GM18505 (cell line): ENCODE results near the gene SRM.
"Not testable (repeated sequence)": the region's sequence is repeated elsewhere in the genome, so short reads cannot be mapped to it uniquely, and the experiment has no call there.

ENCODE experiments used
- ATAC-seq: cut with Tn5 transposase; IDR thresholded peaks from one replicate; pipeline ENCODE4 v1.9.1; 2021; ENCODE audit not compliant: unreplicated experiment
- POLR2A ChIP-seq: IDR thresholded peaks from 4 replicates; pipeline ENCODE4 v1.6.1; 2011; ENCODE audit warnings: borderline replicate concordance; ENCODE audit not compliant: insufficient read depth, insufficient read length; ENCODE audit errors: extremely low read depth

SRM gene

DNA sequence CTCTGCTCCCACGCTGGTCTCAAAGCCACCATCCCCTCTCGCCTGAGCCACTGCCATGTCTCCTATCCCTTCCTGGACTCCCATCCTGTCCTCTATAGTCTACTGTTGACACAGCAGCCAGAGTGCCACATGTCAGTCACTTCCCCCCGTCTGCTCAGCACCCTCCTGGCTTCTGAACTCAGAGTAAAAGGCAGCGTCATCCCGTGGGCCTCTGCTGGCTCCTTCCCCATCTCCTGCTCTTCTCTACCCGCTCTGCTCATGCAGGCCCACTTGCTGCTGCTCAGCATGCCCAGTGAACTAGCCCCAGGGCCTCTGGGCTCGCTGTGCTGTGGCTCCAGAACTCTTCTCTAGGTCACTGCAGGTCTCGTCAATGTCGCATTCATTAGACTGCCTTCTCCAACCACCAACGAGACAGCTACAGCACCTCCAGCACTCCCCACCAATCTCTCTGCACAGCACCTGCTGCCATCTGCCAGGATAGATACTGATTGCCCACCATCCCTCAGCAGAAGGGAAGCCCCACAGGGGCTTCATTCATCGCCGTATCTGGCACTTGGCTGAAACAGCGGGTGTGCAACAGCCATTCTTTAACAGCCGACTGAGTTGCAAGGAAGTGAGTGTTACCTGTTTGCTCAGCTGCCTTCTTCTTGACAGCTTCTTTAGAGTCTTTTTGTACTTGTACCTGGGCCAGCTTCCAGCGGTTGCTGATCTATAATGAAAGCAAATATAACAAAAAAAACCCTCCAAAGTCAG lies 11.8 kb upstream of the SRM start:
- ATAC-seq, result no peak
- no peak for TF ChIP-seq POLR2A

DNA sequence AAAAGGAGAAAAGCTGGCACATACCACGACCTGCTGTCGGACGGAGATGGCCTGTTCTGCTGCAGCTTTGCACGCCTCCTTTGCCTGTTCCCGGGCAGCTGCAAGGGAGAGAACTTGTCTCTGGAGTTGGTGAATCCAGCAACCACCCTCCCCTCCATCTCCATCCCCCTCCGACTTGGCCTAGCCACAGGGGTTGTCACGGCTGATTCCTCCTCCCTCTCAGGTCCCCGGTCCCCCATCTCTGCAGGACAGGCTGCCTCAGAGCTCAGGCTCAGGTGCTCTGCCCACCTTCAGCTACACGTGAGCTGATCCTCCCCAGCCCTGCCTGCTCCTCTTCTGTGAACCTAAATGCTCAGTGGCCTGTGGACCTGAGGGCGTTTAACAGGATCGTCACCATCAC lies 11.1 kb upstream of the SRM start:
- ATAC-seq, result no peak
- TF ChIP-seq POLR2A, result no peak

DNA sequence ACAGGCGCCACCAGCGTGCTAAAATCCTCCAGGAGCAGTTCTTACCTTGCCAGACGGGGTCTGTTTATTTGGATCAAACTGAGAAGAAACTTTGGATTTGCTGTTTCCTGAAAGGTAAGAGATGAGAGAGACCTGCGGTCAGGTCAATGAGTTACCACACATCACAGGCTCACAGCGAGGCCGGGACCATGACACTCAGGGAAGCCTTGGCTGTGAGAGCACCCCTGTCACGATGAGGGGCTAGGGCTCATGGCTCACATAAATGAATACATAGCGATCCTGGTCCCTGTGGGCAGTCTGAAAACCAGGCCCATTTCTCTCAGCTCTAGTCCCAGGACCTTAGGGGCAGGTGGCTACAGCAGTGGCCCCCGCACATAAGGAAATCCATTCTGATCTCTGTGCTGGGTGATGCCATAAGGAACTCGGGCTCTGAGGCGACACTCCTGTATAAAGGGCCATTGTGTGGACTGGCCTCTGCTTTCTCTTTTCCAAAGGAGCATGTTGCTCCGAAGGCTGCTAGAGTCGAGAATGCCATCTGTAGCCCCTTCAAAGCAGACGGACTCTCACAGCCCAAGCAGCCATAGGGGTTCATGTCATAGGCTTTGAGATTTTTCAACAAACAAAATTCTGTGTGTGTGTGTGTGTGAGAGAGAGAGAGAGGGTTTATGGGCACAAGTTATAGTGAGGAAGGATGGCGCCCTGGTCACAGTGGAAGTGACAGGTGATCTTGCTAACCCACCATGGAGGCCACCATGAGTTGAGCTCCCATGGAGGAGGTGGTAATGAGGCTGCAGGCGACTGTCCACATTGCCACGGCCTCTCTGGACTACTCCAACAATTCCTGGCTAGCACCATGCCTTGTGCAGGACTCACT lies 9.0 kb upstream of the SRM start:
- no peak for ATAC-seq
- TF ChIP-seq POLR2A, result no peak

DNA sequence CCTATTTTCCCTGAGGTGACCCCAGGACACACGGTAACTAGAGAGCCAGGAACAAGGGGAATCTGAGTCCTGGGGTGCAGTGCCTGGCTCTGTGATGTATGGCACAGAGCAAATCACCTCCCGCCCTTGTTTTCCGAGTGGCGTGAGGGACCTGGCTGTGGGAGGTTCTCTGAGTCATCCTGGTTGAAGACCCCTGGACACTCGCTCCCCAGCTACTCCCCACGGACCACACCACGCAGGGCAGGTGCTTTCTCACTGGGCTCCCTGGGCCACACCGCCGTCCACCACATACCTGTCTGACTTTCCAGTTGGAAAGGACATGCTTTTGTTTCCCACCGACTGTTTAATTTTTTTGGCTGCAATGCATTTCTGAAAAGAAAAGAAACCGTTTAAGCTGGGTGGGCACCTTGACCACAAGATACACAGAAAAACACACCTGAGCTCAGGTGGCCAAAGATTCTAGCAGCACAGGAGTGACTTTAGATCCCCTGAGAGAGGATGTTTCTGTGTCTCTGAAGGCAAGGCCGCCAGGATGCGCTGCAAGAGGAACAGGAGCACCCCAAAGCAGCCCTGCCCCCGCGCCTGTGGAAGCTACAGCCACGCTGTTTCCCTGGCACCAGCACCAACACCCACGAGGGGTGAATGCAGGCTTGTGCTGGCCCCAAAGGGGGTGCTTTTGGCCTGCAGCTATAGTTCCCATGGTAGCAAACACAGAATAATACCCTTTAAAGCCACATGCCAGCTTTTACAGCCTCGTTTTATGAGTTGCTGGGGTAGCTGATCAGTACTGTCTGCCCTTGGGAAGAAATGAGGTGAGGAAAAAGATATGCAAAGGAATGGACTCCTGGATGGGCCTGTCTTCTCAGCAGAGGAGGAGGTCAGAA lies 8.1 kb upstream of the SRM start:
- no peak for TF ChIP-seq POLR2A
- ATAC-seq, result no peak

DNA sequence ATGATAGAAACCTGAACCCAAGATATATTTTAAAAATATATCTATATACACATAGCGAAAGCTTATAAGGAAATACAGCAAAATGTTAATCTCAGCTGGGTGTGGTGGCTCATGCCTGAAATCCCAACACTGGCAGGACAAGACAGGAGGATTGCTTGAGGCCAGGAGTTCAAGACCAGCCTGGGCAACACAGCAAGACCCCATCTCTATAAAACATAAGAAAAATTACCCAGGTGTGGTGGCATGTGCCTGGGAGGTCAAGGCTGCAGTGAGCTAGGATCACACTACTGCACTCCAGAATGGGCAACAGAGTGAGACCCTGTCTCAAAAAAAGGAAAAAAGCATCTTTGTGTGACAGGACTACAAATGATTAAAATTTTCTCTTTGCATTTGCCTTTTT lies 6.0 kb upstream of the SRM start:
- no peak for TF ChIP-seq POLR2A
- ATAC-seq, result no peak

DNA sequence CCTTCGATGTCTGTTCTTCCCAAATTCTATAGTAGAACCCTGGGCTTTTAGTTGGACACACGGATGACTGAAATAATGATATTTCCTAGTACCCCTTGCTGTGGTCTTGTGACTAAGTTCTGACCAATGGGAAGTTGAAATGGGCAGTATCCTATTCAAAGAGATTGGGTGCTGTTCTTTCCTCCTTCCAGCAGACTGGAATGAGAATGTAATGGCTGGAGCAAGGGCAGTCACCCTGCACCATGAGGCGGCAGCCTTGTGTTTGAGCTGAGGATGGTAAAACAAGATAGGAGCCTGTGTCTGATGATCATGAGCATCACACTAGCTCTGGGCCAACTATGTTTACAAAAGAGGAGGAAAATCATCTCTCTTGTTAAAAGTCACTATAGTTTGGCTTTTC lies 5.1 kb upstream of the SRM start:
- no peak for TF ChIP-seq POLR2A
- ATAC-seq, result no peak

DNA sequence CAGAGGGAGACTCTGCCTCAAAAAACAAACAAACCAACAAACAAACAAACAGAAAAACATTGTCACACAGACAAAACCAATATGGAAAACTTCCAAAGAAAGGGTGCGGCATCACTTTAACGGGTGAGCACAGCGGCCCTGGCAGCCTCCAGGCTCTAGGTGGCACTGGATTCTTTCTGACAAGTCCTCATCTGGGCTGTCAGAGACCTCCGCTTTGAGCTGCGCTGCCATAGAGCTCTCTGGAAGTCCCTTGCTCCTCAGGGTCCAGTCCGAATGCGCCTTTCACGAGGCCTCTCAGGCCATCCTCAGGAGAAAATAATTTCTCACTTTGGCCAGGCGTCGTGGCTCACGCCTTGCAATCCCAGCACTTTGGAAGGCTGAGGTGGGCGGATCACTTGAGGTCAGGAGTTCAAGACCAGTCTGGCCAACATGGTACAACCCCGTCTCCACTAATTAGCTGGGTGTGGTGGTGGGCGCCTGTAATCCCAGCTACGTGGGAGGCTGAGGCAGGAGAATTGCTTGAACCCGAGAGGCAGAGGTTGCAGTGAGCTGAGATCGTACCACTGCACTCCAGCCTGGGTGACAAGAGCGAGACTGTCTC lies 4.2 kb upstream of the SRM start:
- not testable (repeated sequence) for ATAC-seq

DNA sequence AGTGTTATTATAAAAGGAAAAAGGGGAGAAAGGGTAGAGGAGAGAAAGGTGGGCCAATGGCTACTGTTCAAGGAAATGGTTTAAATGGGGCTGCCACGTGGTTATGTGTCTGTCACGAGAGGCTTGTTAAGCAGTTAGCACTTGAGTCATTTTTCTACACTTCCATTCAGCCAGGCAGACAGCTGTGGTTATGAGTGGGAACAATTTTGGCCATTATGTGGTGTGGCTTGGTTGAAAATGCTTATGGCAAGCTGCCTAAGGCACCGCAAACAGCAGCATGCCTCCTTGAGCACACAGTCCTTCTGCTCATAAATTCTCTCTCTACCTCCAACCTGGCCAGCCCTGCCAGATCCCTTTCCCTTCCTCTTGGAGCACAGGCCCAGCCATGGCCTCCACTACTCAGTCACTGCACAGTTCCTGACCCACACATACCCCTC lies 3.2 kb upstream of the SRM start:
- no peak for ATAC-seq
- TF ChIP-seq POLR2A, result peak; percentile 18

DNA sequence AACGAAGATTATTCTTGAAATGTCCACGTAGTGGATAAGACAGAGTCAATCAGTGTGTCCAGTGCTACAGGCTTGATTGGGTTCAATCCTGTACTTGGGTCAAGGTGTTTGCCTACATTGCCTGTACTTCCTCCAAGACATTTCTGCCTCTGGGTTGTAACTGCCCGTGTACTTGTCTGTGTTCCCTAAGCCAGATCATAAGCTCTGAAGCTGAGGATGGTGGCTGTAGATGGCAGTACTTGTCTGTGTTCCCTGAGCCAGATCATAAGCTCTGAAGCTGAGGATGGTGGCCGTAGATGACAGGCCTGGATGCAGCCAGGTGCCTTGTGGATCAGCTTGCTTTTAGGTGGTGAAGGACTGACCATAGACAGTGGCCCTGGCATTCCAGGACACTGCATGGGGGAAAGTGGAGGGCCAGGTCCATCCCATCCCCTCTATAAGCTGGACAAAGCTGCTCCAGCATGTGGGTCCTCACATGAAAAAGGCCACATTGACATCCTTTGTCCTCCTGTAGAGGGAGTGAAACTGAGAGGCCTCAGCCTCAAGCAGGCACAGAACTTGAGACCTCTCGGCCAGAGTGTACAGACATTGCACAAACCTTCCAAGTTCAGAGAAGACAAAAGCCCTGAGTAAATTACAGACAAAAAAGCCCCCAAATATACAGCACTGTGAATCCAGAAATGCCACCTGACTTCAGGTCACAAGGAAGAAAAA lies 2.0 kb upstream of the SRM start:
- no peak for ATAC-seq

DNA sequence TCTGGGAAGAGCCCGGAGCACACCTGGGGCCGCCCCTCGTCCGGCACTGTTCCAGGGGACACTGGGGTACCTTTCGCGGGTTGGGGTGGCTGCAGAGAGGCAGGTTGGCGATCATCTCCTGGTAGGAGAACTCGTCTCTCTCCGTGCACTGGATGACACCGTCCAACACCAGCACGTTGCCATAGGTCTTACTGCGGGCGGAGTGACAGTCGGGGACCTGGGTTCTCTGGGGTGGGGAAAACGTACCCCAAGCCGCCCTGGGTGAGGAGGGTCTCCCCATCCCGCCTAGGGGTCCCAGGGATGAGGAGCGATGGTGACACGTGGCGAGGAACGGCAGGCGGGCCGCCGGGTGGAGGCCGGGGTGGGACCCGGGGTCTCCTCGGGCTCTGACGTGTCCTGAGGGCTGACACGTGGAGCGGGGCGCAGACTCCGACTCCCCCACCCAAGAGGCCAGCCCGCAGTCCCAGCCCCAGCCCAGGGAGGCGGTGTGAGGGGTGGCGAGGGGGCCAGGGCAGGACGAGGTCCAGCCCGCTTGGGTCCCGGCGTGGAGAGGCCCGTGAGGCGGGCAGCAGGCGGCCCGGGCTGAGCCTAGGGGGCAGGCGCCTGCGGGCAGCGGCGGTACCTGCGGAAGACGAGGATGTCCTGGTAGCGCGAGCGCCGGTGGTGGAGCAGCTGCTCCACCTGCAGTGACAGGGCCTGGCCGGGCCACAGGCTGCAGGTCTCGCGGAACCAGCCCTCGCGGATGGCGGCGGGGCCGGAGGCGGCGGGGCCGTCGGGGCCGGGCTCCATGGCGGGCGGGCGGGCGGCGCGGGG lies 457 bp downstream of the SRM start:
- ATAC-seq, result peak; percentile 19
- TF ChIP-seq POLR2A, result no peak

More for the DNA sequence above, 2.0 kb upstream of the SRM start:
- TF ChIP-seq POLR2A, result no peak

DNA sequence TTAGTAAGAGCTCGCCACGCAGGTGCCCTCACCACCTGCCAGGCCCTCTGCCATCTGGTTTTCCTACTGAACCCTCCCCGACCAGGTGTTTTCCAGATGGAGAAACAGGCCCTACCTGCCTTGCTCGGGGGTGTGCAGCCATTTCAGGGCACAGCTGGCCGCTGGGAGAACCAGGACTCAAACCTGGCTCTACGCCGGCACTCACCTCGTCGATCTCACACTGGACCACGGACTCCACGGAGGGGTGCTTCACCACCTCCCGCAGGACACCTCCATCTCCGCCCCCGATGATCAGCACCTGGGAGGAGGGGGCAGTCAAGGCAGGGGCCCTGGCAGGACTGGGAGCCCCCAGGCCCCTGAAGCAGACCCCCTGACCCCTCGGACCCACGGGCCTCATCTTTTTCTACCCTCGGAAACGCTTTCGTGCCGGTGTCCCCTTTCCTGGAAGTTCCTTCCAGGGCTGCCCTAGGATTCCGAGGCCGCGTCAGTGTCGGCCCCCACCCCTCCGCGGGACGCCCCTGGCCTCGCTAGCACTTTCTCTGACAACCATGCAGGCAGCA lies 1.1 kb downstream of the SRM start:
- TF ChIP-seq POLR2A, result no peak
- no peak for ATAC-seq

DNA sequence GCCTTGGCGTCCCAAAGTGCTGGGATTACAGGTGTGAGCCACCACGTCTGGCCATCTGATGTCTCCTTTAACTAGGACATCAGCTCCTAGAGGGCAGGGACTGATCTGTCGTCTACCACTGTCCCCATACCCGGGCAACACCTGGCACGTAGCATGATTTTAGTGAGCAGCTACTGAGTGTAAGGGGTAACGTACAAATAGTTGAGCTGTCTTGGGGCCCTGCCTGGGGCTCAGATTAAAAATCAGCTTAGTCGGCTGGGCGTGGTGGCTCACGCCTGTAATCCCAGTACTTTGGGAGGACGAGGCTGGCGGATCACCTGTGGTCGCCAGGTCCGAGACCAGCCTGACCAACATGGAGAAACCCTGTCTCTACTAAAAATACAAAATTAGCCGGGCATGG lies 1.8 kb downstream of the SRM start:
- TF ChIP-seq POLR2A, result no peak
- no peak for ATAC-seq

DNA sequence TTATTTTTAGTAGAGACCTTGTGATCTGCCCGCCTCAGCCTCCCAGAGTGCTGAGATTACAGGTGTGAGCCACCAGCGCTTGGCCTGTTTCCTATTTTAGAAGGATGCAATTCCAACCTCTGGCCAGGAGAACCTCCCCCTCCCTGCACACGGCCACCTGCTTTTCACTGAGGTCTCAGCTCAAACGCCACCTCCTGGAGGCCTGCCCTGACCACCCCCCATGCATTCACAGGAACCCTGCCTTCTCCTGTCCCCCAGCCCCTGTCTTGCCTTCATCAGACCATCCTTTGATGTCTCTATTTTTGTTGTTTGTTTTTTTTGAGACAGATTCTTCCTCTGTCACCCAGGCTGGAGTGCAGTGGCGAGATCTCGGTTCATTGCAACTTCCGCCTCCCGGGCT lies 2.3 kb downstream of the SRM start:
- TF ChIP-seq POLR2A, result no peak

More for the DNA sequence above, 2.3 kb downstream of the SRM start:
- no peak for ATAC-seq
